NCI-H510A treated with DMSO at 0.1 percent for 48 hours (cell line): ENCODE data around the gene PUS7.
"Not testable (repeated sequence)": the region's sequence is repeated elsewhere in the genome, so short reads cannot be mapped to it uniquely, and the experiment has no call there.

Experiments
- DNase-seq: peaks from one replicate; lab custom pipeline; 2025; lab: John Stamatoyannopoulos, UW

The PUS7 gene, protein sequence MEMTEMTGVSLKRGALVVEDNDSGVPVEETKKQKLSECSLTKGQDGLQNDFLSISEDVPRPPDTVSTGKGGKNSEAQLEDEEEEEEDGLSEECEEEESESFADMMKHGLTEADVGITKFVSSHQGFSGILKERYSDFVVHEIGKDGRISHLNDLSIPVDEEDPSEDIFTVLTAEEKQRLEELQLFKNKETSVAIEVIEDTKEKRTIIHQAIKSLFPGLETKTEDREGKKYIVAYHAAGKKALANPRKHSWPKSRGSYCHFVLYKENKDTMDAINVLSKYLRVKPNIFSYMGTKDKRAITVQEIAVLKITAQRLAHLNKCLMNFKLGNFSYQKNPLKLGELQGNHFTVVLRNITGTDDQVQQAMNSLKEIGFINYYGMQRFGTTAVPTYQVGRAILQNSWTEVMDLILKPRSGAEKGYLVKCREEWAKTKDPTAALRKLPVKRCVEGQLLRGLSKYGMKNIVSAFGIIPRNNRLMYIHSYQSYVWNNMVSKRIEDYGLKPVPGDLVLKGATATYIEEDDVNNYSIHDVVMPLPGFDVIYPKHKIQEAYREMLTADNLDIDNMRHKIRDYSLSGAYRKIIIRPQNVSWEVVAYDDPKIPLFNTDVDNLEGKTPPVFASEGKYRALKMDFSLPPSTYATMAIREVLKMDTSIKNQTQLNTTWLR

DNA sequence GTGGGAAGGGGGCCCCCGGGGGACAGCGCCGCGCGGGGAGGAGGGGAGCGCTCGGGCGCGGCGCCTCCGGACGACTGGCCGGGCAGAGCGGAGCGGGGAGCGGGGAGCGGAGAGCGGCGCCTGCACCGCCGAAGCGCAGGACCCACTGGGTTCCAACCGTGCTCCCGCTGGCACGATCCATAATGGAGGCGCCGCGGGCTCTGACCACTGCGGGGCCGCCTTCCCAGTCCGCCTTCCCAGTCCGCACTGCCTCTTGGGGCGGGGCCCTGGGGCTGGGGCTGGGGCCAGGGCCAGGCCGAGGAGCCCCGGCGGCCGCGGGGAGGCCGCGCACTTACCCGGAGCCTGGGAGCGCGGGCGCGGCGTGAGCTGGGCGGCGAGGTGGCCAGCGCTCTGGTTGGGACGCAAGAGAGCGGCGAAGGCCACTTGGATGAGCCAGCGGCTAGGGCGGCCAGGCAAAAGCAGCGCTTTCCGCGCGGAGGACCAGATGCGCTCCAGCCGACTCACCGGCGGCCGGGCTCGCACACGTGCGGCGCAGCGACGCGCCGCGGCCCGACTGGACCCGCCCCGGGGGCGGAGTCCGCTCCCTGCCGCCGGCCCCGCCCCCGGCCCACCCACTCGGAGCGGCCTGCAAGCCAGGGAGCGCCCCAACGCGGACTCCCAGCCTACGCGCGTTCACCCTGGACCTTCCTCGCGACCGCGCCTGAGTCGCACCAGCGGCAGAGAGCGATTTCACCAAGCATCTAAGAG is at the start of gene PUS7:
Gene PUS7 (minus strand): TSS at position 555 of the 747 bp plus-strand sequence. CDS start 13,759 bp downstream, outside the sequence.
- peak; percentile 61 for DNase-seq

DNA sequence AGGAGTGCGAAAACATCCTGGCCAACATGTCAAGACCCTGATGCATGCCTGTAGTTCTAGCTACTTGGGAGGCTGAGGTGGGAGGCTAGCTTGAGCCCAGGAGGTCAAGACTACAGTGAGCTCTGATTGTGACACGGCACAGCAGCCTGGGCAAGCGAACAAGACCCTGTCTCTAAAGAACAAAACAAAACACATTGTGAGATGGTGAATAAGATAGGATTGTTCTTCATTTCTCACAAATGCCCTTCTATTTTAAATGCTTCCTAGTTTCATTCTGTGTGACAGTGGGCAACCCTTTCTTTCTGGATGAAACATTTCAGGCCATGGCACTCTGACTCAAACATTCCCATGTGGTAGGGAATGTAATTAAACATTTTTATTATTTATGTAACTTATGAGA is 45.8 kb upstream of the PUS7 start:
- DNase-seq = no peak

DNA sequence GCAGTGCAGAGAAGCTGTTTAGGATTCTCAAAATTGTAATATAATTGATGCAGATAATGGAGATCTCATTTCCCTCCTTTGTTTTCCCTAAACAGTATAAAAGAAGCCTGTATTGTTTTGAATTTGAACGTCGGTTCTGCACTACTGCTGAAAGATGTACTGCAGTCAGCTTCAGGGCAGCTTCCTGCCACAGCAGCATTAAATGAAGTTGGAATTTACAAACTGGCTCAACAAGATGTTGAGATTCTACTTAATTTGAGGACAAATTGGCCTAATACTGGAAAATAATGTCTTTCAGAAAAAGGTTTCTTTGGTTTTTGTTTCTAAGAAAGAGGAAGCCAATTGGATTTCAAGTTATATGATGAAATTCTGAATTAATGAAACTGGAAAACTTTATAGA is 45.0 kb upstream of the PUS7 start:
- no peak for DNase-seq

DNA sequence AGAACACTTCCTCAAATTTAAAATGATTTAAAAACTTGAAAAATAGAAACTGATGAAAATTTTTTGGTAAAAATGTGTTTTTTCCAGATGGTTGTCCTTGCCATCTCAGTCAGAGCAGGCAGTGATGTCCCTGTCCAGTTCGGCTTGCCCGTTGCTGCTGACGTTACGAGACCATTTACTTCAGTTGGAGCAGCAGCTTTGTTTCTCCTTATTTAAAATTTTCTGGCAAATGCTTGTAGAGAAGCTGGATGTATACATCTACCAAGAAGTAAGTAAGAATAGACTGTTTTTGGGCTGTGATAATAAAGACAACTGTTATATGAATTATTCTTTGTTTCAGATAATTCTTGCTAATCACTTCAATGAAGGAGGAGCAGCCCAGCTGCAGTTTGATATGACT is 43.1 kb upstream of the PUS7 start:
- no peak for DNase-seq

DNA sequence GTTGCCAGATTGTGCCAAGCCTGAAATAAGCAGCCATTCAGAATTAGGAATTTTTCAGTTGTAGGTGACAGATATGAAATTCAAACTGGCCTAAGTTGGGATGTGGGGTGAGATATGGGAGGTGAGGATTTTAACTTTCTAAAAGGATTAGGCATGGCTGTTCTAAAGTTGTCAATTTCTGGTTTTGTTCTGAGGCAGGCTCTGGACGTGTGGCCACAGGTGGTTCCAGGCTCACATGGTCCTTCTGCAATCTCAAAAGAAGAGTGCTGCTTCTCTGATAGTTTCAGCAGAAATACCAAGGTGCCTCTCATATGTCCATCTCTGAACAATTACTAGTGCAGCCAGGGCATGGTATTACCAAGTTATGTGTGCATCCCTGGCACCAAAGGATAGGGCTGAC is 37.9 kb upstream of the PUS7 start:
- DNase-seq = no peak

DNA sequence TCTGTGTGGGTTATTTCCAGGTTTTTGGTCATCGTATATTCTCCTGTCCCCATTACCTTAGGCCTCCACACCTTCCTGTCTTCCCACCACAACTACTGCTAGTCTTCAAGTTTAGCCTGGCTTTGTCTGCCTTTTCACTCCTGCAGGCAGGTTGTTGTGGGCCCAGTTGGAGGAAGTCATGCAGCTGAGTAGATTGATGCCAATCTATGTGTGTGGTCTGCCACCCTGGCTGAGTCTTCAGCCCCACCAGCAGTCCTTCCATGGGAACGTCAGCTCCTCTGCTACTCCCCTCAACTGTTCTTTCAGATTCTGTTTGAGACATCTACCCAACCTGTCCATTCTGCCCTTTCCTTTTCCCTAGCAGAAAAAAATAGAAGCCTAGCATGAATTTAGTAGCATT is 16.3 kb upstream of the PUS7 start:
- DNase-seq = no peak

DNA sequence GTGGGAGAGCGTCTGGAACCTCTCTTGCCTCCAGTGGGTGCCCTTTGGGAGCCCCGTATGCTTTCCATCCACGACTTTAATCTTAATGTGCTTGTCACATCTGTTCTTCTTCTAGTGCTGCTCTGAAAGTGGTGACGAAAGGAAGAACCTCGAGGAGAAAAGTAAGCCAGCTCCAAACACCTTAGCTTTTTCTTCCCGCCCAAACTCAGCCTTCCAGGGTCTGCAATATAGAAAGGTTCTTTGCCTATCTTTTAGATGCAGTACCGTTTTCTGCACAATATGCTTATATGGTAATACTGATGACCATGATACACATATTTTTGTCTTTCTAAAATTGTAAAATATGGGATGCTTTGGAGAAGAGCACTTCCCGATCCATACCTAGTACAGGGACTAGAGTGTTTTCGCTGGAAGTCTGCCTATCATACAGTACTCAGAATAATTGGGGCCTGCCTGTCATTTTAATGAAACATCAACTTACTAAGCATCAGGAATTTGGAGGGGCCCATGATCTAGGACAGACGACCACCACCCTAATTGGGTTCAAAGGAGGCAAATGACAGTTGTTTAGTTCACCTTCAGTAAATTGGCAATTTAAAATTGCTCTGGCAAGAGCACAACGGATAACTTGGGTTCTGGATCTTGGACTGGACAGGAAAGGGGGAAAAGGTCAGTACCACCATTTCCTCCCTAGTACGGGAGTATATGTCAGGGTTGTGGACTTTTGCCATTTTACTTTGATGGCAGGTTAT is 10.8 kb upstream of the PUS7 start:
- DNase-seq = no peak

DNA sequence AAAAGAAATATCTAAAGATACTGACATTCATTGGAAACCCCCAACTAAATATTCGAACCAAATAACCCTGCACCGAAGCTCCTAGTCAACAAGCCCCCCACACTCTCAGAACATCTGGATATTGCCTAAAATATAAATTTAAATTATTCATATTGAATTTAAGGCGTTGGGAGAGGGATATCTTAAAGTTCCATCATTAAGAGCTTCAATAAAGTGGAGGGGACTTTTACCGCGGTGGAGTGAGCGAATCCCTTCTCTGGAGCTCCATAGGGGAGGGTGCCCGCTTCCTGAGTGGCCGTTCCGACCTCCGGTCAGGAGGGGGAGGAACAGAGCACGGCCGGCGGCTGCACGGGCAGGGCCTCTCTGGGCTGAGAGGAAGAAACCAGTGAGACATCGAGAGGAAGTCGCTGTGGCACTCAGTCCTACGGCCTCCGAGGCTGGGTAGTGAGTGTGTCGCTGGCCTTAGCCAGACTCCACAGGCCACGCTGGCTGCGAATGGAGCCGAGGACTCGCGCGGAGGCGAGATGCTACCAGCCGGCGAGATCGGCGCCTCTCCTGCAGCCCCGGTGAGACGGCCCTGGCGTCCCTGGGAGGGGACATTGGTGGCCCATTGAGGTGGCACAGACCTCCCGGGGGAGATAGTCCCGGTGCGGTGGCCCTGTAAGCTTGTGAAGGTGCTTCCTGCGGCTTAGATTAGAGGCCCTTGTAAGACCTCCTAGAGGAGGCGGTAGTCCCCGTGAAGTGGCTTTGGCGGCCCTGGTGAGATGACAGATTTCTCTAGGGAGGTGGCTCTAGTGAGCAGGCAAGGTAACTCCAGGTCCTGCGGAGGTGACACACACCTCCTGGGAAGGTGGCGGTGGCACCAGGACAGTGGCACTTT is 10.0 kb upstream of the PUS7 start, which contains the start of gene RINT1:
Gene RINT1 (plus strand): TSS at position 410 of the 880 bp plus-strand sequence. CDS start 115 bp downstream, at position 525.
- DNase-seq = peak; percentile 77

DNA sequence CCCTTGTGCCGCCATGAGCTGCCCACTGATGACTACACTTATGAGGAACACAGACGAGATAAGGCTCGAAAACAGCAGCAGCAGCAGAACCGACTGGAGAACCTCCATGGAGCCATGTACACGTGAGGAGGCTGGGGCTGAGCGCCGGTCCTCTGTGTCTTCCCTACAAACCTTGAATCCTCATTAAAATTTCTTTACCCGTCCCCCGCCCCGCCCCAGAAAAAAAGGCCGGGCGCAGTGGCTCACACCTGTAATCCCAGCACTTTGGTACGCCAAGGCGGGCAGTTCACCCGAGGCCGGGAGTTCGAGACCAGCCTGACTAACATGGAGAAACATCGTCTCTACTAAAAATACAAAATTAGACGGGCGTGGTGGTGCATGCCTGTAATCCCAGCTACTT is 8.5 kb upstream of the PUS7 start:
- no peak for DNase-seq

DNA sequence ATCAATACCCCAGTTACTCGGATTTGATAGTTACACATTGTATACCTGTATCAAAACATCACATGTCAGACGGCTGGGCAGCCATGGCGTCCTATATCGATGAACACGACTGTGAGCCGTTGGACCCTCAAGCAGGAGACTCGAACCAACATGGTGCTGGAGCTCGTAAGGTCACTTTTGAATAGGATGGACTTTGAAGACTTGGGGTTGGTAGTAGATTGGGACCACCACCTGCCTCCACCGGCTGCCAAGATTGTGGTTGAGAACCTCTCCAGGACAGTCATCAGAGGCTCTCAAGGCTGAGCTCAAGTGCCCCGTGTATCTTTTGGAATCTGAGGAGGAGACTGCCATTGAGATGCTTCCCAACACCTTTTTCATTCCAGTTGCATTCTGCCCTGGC is 8.1 kb upstream of the PUS7 start:
- DNase-seq = no peak

DNA sequence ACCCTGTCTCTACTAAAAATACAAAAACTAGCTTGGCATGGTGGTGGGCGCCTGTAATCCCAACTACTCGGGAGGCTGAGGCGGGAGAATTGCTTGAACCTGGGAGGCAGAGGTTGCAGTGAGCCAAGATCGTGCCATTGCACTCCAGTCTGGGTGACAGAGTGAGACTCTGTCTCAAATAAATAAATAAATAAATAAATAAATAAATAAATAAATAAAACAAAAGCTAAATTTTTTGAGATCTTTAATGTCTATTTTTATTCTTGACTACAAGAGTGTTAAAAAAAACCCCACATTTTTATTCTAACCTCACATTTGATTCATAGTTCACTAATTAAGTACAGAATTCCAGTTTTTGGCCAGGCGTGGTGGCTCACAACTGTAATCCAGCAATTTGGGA is 5.7 kb upstream of the PUS7 start:
- not testable (repeated sequence) for DNase-seq

DNA sequence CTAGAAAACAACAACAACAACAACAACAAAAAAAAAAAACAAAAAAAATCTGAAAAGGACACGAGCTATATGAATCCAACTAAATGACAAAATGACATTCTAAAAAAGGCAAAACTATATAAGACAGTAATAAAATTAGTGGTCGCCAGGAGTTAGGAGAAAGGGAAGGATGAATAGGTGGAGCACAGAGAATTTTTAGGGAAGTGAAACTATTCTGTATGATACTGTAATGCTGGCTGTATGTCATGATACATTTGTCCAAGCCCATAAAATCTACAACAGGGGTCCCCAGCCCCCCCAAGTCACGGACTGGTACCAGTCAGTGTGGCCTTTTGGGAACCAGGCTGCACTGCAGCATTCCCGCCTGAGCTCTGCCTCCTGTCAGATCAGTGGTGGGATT is 2.8 kb upstream of the PUS7 start:
- DNase-seq = no peak

DNA sequence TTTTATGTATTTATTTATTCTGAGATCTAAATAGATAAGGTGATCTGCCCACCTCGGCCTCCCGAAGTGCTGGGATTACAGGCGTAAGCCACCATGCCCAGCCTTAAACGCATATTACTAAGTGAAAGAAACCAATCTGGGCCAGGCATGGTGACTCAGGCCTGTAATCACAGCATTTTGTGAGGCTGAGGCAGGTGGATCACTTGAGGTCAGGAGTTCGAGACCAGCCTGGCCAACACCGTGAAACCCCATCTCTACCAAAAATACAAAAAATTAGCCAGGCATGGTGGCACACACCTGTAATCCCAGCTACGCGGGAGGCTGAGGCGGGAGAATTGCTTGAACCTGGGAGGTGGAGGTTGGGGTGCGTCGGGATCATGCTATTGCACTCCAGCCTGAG is 2.4 kb upstream of the PUS7 start:
- DNase-seq = not testable (repeated sequence)

DNA sequence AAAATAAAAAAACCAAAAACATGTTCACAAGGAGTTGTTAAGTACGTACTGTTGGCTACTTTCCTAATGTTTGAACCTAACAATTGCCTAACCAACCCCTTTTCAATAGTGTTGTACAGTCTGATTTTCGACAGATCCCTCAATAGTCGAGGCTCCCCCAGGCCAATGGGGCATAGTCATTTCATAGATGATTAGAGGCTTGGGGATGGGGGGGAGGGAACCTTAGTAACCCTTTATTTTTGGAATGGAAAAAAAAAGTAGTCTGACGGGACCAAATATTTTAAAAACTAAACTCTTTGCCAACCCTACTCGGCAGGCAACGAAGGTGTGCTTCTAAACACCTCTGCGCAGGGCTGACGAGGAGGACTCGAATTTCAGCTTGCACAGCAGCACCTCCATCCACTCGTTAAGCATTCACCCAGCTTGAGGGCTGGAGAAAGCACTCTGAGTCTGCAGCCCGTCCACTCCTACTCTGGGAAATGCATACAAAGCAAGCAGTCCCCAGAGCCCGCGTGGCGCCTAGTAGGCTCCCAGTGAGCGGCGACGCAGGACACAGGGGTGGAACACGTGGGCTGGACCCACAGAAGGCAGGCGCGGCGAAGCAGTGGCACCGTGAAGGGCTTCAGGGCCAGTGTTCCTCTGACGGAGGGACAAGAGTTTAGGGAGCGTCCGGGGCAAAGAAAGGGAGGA is 899 bp downstream of the PUS7 start:
- DNase-seq = peak; percentile 16

DNA sequence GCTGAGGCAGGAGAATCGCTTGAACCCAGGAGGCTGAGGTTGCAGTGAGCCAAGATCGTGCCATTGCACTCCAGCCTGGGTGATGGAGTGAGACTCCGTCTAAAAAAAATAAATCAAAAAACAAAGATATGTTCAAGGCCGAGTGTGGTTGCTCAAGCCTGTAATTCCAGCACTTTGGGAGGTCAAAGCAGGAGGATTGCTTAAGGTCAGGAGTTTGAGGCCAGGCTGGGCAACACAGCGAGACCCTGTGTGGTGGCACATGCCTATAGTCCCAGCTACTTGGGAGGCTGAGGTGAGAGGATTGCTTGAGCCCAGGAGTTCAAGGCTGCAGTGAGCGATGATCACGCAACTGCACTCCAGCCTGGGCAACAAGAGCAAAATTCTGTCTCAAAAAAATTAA is 1.5 kb downstream of the PUS7 start:
- not testable (repeated sequence) for DNase-seq

DNA sequence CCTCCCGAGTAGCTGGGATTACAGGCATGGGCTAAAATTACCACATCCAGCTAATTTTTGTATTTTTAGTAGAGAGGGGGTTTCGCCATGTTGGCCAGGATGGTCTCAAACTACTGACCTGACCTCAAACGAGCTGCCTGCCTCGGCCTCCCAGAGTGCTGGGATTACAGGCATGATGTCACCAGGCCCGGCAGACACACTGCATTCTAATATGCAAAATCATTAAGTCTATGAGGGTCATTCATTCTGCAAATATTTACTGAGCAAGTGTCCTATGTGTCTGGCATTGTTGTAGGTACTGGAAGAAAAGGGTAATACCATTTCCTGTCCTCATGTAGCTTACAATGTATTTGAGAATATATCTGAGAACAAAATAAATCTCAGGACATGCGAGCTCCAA is 2.7 kb downstream of the PUS7 start:
- DNase-seq = no peak

DNA sequence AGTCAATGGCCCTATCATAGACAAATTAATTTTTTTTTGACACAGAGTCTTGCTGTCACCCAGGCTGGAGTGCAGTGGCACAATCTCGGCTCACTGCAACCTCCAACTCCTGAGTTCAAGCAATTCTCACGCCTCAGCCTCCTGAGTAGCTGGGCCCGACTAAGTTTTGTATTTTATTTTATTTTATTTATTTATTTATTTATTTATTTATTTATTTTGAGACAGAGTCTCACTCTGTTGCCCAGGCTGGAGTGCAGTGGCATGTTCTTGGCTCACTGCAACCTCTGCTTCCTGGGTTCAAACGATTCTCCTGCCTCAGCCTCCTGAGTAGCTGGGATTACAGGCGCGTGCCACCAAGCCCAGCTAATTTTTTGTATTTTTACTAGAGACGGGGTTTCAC is 6.5 kb downstream of the PUS7 start:
- DNase-seq = not testable (repeated sequence)

DNA sequence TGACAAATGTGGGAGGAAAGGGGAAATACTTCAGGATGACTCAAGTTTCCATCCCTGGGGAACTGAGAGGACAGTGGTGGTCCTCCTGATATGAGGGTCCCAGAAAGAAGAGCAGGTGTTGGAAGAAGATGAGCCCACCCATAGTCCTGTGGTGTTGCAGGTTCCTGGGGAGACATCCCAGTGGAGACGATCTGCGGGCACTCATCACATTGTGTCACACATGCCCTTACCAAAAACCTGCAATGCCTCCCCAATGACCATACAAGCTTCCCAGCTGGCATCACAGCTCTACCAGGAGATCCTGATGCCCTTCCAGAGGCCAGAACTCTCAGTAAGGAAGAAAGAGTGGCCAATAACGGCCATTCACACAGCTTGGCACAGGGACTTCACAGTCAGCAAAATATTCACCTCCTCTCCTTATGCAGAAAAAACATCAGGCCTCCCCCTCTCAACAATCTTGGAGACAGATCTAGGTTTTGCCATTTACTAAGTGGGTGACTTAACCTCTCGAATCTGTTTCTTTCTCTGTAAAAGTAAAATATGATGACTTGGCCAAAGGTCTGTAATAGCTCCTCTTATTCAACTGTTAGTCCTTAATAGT is 9.0 kb downstream of the PUS7 start:
- no peak for DNase-seq

DNA sequence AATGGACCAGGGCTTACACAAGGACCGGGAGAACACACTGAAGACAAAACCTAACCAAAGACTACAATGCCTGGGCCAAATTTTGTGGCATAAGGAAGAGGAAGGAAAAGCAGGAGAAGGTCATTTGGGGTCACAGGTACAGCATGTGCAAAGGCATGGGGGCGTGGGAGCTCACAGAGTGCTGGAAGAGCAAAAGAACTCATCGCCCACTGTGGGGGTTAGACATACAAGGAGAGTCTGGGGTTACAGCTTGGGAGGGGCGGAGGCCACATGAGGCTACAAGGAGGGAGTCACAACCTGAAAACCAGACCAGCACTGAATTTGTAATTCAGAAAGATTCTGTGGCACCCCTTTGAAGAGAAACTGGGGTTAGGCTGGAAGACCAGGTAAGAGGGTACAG is 9.7 kb downstream of the PUS7 start:
- DNase-seq = no peak

DNA sequence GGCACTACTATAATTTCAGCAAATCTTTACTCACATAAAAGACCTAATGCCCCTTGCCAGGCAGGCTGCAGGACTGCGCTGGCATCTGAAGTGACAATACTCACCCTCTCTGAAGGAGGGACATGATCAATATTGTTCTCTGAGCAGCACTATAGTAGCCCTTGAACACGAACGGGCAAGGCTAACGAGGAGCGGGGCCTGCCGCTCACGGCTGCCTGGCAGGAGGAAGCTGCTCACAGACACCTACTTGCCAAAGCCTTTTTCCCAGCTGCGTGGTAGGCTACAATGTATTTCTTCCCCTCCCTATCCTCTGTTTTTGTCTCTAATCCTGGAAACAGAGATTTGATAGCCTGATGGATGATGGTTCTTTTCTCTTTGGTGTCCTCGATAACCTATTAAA is 19.9 kb downstream of the PUS7 start:
- no peak for DNase-seq
